ENCODE data around the gene SEC22B. TPM values are rescaled to one million over a fixed set of nuclear protein-coding genes. Genes with fewer than 3 reads are reported as not detected.

Gene SEC22B
- total and polyA plus RNA-seq, 2 of the 13 experiments (the other 11 are each of a cell fraction or from before 2014, with no cell fraction given) = 14.2 to 29.1 TPM

- TF ChIP-seq HNF1B (CRISPR knock-in tag; IDR thresholded peaks at IDR 0.05) (peak; percentile 78; the same call in 1 of the 2 replicates), MAFF (IDR thresholded peaks at IDR 0.05; ENCODE audit: low read depth, low read length) (peak; percentile 2; the same call in 1 of the 2 replicates), AKAP8 (CRISPR knock-in tag; IDR thresholded peaks at IDR 0.05) (no peak), HBP1 (CRISPR knock-in tag; IDR thresholded peaks at IDR 0.05; ENCODE audit: low read depth) (peak; percentile 92), MEF2D (CRISPR knock-in tag; IDR thresholded peaks at IDR 0.05) (peak; percentile 81), ZNF329 (CRISPR knock-in tag; IDR thresholded peaks at IDR 0.05; ENCODE audit: low read depth) (peak; percentile 44), ZBTB7B (CRISPR knock-in tag; IDR thresholded peaks at IDR 0.05) (peak; percentile 34; the same call in 1 of the 2 replicates), ZFP62 (CRISPR knock-in tag; IDR thresholded peaks at IDR 0.05) (no peak), KDM3A (CRISPR knock-in tag; IDR thresholded peaks at IDR 0.05; ENCODE audit: low read depth) (peak; percentile 85), SPEN (CRISPR knock-in tag; IDR thresholded peaks at IDR 0.05; ENCODE audit: low read depth) (peak; percentile 88), TAF1 (CRISPR knock-in tag; IDR thresholded peaks at IDR 0.05) (peak; percentile 93), ZNF318 (CRISPR knock-in tag; IDR thresholded peaks at IDR 0.05) (no peak), MBD4 (IDR thresholded peaks at IDR 0.05; ENCODE audit: borderline replicate concordance, low read length) (no peak), ZNF816 (CRISPR knock-in tag; IDR thresholded peaks at IDR 0.05; ENCODE audit: borderline replicate concordance) (peak; percentile 65; the same call in 1 of the 2 replicates), ZNF616 (CRISPR knock-in tag; IDR thresholded peaks at IDR 0.05; ENCODE audit: low read depth) (no peak), ZBTB44 (CRISPR knock-in tag; IDR thresholded peaks at IDR 0.05) (peak; percentile 94)
Measured at GRCh38 chr1:120176092-120176855, at the start of gene SEC22B (continued).
